GM10266 (cell line): Measurements from ENCODE around the gene COL1A1.

Experiments used
- DNase-seq: peaks from one replicate; pipeline ENCODE4 v3.0.0; 2012; ENCODE audit errors: extremely low spot score
- TF ChIP-seq, protein P1 (sequence below): IDR thresholded peaks from 2 replicates; pipeline ENCODE4 v1.5.1; 2012; ENCODE audit warnings: mild to moderate bottlenecking, low read depth; ENCODE audit not compliant: control insufficient read depth, insufficient read depth; ENCODE audit errors: missing control alignments

Gene COL1A1

DNA sequence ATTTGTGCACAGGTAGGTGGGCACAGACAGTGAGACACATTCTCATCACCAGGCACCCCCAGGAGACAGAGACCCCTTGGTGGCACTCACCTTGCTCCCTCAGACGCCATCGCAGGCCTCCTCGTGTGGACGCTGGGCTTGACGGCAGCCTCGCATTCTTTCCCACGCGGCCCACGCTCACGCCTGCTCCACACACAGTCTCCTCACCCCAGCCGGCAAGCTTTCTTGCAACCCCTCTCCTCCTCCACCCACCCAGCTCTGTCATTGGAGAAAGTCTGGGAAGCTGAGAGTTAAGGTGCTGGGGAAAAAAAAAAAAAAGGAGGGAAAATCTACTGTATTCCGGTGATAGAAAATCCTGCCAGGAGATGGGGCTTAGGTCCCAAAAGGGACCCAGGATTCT lies 20.8 kb downstream of the COL1A1 start:
- TF ChIP-seq, protein P1, sequence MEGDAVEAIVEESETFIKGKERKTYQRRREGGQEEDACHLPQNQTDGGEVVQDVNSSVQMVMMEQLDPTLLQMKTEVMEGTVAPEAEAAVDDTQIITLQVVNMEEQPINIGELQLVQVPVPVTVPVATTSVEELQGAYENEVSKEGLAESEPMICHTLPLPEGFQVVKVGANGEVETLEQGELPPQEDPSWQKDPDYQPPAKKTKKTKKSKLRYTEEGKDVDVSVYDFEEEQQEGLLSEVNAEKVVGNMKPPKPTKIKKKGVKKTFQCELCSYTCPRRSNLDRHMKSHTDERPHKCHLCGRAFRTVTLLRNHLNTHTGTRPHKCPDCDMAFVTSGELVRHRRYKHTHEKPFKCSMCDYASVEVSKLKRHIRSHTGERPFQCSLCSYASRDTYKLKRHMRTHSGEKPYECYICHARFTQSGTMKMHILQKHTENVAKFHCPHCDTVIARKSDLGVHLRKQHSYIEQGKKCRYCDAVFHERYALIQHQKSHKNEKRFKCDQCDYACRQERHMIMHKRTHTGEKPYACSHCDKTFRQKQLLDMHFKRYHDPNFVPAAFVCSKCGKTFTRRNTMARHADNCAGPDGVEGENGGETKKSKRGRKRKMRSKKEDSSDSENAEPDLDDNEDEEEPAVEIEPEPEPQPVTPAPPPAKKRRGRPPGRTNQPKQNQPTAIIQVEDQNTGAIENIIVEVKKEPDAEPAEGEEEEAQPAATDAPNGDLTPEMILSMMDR: no peak
- no peak for DNase-seq

DNA sequence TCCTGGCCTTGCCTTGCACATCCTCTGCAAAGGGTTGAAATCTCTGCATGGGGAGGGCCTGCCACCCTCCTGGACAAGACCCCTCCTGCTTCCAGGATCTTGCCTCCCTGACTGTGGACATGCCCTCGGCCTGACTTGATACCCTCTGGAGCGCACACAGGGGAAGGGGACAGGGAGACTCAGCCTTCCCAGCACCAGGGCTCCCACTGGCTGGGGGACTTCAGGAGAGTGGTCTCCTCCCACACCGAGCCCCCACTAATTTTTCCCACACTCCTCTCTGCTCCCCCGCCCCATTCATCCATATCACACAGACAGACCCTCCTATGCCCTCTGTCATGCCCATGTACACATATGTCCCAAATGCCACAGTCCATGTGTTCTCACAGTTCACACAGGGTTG lies 21.3 kb downstream of the COL1A1 start:
- no peak for DNase-seq
- TF ChIP-seq, protein P1: no peak

DNA sequence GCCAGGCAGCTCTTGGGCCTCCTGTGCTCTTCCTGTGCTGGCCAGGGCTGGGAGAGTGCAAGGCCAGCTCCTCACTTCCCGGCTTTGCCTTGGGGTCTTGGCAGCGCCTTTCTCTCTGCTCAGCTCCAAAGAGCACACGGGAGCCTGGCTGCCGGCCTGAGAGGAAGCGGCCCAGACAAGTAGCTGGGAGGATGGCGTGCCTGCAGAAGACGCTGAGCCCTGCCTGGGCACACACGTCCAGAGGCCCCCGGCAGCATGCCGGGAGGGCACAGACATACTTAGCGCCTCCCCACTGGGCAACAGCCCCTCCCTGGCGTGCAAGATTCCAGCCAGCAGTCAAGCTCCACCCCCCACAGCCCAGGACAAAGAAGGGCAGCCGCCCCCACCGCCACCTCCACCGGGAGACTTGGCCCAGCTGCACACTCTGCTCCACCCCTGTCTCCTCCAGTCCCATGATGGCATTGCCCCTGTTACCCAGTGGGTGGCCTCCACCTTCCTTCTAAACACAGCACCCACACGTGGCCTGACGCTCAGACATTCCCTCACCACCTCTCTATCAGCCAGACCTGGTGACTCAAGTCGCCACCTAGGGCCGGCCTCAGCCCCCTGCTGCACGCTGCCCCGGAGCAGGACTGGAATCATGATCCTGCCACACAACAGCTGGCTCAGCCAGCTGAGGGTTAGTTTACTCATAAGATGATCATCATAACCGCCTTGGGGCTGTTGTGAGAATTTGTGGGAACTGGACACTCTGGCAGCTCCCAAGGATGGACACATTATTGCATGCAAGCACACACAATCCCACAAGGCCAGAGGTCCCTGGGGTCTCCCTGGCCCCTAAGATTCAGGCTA lies 23.2 kb downstream of the COL1A1 start:
- TF ChIP-seq, protein P1: peak; percentile 75
- DNase-seq: peak; percentile 61

DNA sequence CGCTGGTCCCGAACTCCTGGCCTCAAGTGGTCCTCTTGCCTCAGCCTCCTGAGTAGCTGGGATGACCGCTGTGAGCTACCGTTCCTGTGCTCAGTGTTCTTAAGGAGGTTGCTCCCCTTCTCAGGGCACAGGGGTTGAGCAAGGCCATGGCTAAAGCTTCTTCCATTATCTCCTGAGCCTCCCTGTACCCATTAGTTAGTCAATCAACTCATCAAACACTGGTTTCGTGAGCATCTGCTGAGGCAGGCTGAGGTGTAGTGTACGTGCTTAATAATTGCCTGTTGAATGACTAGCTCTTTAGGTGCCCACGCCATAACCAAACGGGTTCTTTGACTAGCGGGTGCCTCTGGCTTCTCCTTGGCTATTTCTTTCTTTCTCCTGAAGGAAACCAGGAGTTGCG lies 24.0 kb downstream of the COL1A1 start:
- no peak for DNase-seq
- TF ChIP-seq, protein P1: no peak

DNA sequence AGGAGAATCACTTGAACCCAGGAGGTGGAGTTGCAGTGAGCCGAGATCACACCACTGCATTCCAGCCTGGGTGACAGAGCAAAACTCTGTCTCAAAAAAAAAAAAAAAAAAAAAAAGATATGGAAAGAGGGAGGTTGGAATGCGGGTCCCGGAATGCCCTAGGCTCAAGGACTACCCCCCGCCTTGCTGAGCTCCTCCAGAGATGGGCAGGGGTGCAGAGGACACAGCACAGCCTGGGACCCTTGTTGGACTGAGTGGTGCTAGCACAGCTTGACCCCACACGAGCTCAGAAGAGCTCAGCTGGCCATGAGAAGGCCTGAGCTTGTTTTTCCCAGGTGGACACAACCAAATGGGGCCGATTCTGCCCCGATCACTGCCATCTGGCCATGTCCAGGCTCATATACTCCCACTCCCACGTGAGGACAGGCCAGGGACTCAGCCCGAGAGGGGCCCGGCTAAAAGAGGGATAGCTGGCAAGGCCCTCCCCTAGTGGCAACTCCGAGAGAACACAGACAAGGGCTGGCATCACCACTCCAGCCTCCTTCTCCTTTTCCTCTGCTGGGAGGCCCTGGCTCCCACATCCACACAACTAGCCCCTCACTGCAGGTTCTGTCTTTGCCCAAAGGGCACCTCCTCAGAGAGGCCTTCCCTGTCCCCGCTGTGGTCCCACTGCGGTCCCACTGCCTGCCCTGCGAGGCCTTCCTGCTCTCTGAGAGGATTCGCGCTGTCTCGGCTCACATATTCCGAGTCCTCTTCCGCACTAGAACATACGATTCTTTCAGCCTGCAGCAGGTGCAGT lies 24.7 kb downstream of the COL1A1 start:
- no peak for DNase-seq
- TF ChIP-seq, protein P1: no peak

DNA sequence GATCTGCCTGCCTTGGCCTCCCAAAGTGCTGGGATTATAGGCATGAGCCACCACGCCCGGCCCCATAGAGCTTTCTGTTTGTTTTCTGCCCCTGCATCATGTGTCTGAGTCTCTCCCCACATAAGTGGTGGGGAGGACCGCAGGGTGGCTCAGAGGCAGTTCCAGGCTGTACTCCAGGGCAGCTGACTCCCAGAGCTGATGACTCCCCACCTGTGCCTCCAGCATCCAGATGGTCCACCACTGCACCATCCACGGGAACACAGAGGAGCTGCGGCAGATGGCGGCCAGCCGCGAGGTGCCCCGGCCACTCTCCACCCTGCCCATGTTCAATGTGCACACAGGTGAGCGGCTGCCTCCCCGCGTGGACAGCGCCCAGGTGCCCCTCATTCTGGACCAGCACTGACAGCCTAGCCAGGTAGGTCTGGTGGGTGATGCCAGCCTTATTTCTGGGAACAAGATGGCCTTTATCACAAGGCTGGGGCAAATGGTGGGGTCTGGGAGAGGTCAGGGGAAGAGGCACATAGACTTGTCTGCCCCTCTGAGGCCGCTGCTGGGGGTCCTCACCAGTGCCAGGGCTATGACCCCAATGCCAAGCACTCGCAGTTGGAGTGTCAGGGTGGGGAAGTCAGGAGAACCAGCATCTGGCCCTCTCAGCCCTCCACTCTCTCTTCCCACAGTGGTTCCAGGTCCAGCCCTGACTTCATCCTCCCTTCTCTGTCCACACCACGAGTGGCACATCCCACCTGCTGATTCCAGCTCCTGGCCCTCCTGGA lies 26.2 kb downstream of the COL1A1 start:
- no peak for DNase-seq
- TF ChIP-seq, protein P1: no peak
